Fibroblast of lung (primary cell): ENCODE results near the gene KRTAP4-2. TPM values are rescaled to one million over a fixed set of nuclear protein-coding genes. Genes with fewer than 3 reads are reported as not detected.
A peak's percentile ranks its signal among the peaks of the same experiment; 100 is the strongest.

Experiments used
- DNase-seq, 2 donors: peaks; one replicate each; pipeline versions ENCODE4 v3.0.0 to v3.0.0-alpha.2; 2010; ENCODE audit warnings: low read depth in 2 of 2
- H2AFZ ChIP-seq: 2 replicates; pipeline ENCODE4 v1.5.1; 2012; ENCODE audit warnings: low read length, control low read depth, inconsistent platforms
- H3K27ac ChIP-seq: 2 replicates; pipeline ENCODE4 v1.5.1; 2011; ENCODE audit warnings: low read length, control low read depth; ENCODE audit not compliant: insufficient read depth
- H3K27me3 ChIP-seq: 2 replicates; pipeline ENCODE4 v1.5.1; 2011; ENCODE audit warnings: mild to moderate bottlenecking, low read length; ENCODE audit not compliant: control insufficient read depth, insufficient read depth
- H3K36me3 ChIP-seq: 2 replicates; pipeline ENCODE4 v1.5.1; 2011; ENCODE audit warnings: low read length; ENCODE audit not compliant: control insufficient read depth, insufficient read depth
- H3K4me1 ChIP-seq: 2 replicates; pipeline ENCODE4 v1.5.1; 2011; ENCODE audit warnings: low read length; ENCODE audit not compliant: control insufficient read depth, insufficient read depth; ENCODE audit errors: extremely low read depth
- H3K4me2 ChIP-seq: 2 replicates; pipeline ENCODE4 v1.5.1; 2011; ENCODE audit warnings: low read length, control low read depth; ENCODE audit not compliant: insufficient read depth; ENCODE audit errors: extremely low read depth
- H3K4me3 ChIP-seq, 4 experiments: fragments of 200-600 bp in 1 of 4; sonication (generic) in 1 of 4; replicated peaks in 1 of 4; 2 replicates each; pipeline ENCODE4 v1.5.1; 2011 to 2016; ENCODE audit warnings: low read length in 4 of 4, low read depth in 3 of 4, mild to moderate bottlenecking in 3 of 4, control low read depth in 2 of 4, inconsistent platforms in 1 of 4, mixed read lengths in 1 of 4; ENCODE audit not compliant: insufficient read depth in 1 of 4; ENCODE audit errors: control extremely low read depth in 1 of 4
- H3K79me2 ChIP-seq: 2 replicates; pipeline ENCODE4 v1.5.1; 2012; ENCODE audit warnings: mild to moderate bottlenecking, low read length, inconsistent platforms; ENCODE audit not compliant: control insufficient read depth, insufficient read depth
- H3K9ac ChIP-seq: 2 replicates; pipeline ENCODE4 v1.5.1; 2011; ENCODE audit warnings: mild to moderate bottlenecking, low read length, control low read depth; ENCODE audit not compliant: insufficient read depth
- H3K9me3 ChIP-seq: 2 replicates; pipeline ENCODE4 v1.5.1; 2012; ENCODE audit warnings: low read depth, low read length; ENCODE audit not compliant: control insufficient read depth, insufficient read depth
- H4K20me1 ChIP-seq: 2 replicates; pipeline ENCODE4 v1.5.1; 2011; ENCODE audit warnings: low read length; ENCODE audit not compliant: control insufficient read depth, insufficient read depth; ENCODE audit errors: extremely low read depth
- CTCF ChIP-seq, 2 donors: IDR thresholded peaks in 1 of 2; conservative IDR thresholded peaks in 1 of 2; 1 replicate in 1 of 2; 2 replicates in 1 of 2; pipeline ENCODE4 v1.5.1; 2011 to 2012; ENCODE audit warnings: low read length in 2 of 2, control low read depth in 1 of 2, inconsistent platforms in 1 of 2, low read depth in 1 of 2, mild to moderate bottlenecking in 1 of 2
- EZH2 ChIP-seq: IDR thresholded peaks from 2 replicates; pipeline ENCODE4 v1.5.1; 2012; ENCODE audit warnings: low read length, control low read depth, mild to moderate bottlenecking; ENCODE audit errors: missing control alignments
- polyA plus RNA-seq, 2 donors: library from polyadenylated mRNA; depleted of rRNA in 1 of 2; stranded (reverse) in 1 of 2; unstranded in 1 of 2; fragments of >200 nt; gene quantifications; 2 replicates each; pipeline ENCODE4 v1.2.1, GENCODE V29; 2011 to 2012; ENCODE audit warnings: missing spikeins in 1 of 2
- total RNA-seq: library from RNA; depleted of rRNA; stranded (reverse); fragments of >200 nt; gene quantifications from 2 replicates; pipeline ENCODE4 v1.2.1, GENCODE V29; 2014

KRTAP4-2 gene
- total and polyA plus RNA-seq, 2 donors (not counting 1 experiment from before 2014, with no cell fraction given): not detected

- Histone ChIP-seq H3K36me3 (no peaks in the 10 kb centered on the region), H3K27me3 (no peaks in the 10 kb centered on the region), H3K9ac (no peak overlapping the region), H3K4me1 (no peaks in the 10 kb centered on the region), H3K4me3 (no peak overlapping the region), H3K9me3 (no peaks in the 10 kb centered on the region), H3K27ac (no peak overlapping the region), H3K79me2 (no peaks in the 10 kb centered on the region), H2AFZ (no peak overlapping the region), H3K4me2 (no peak overlapping the region), H4K20me1 (no peaks in the 10 kb centered on the region)
- TF ChIP-seq EZH2 (no peak), CTCF (conservative IDR thresholded peaks at IDR 0.05 in 1 of 2, IDR thresholded peaks at IDR 0.05 in 1 of 2; ENCODE audit: low read depth in 1 of 2, low read length in 2 of 2) (no peak)
- no peak for DNase-seq
Observed at GRCh38 chr17:41185001-41185400, 7.0 kb upstream of the KRTAP4-2 start.

- no peak within 1 kb of the TSS for H3K4me3 ChIP-seq
- no peaks in the 10 kb centered on the region for H3K36me3 ChIP-seq
- H3K27me3 ChIP-seq: no peaks in the 10 kb centered on the region
- H4K20me1 ChIP-seq: no peaks in the 10 kb centered on the region
- no peak within 1 kb of the TSS for H2AFZ ChIP-seq
- no peak within 1 kb of the TSS for H3K4me2 ChIP-seq
- H3K79me2 ChIP-seq: no peaks in the 10 kb centered on the region
- TF ChIP-seq CTCF (conservative IDR thresholded peaks at IDR 0.05 in 1 of 2, IDR thresholded peaks at IDR 0.05 in 1 of 2; ENCODE audit: low read depth in 1 of 2, low read length in 2 of 2) (no peak), EZH2 (no peak)
- H3K9ac ChIP-seq: no peak within 1 kb of the TSS
- no peak for DNase-seq
- no peak within 1 kb of the TSS for H3K27ac ChIP-seq
- peaks cover 2% of the 10 kb centered on the region for H3K4me1 ChIP-seq
- no peaks in the 10 kb centered on the region for H3K9me3 ChIP-seq
Observed at GRCh38 chr17:41184480-41184961, 6.5 kb upstream of the KRTAP4-2 start, which contains the start of gene KRTAP4-1. Gene KRTAP4-1 (minus strand): TSS chr17:41184911. CDS start chr17:41184854, 57 bp downstream.

GRCh38 chr17:41178843-41179616 is 1.0 kb upstream of the KRTAP4-2 start:
- no peak overlapping the region for H3K4me3 ChIP-seq
- peak in 1 of 2 donors; percentile 3 for DNase-seq
- H3K27me3 ChIP-seq: no peaks in the 10 kb centered on the region
- H3K27ac ChIP-seq: no peak overlapping the region
- no peaks in the 10 kb centered on the region for H3K79me2 ChIP-seq
- TF ChIP-seq EZH2 (no peak), CTCF (conservative IDR thresholded peaks at IDR 0.05 in 1 of 2, IDR thresholded peaks at IDR 0.05 in 1 of 2; ENCODE audit: low read depth in 1 of 2, low read length in 2 of 2) (no peak)
- H3K9ac ChIP-seq: no peak overlapping the region
- no peak overlapping the region for H2AFZ ChIP-seq
- H4K20me1 ChIP-seq: no peaks in the 10 kb centered on the region
- no peak overlapping the region for H3K4me2 ChIP-seq
- H3K36me3 ChIP-seq: no peaks in the 10 kb centered on the region
- peaks cover 7% of the 10 kb centered on the region for H3K4me1 ChIP-seq
- H3K9me3 ChIP-seq: no peaks in the 10 kb centered on the region
